Measurements from ENCODE around the gene FAM81B. TPM values are rescaled to one million over a fixed set of nuclear protein-coding genes. Genes with fewer than 3 reads are reported as not detected.

Gene FAM81B
- total RNA-seq, 4 donors from 2014 or later = not detected

DNA sequence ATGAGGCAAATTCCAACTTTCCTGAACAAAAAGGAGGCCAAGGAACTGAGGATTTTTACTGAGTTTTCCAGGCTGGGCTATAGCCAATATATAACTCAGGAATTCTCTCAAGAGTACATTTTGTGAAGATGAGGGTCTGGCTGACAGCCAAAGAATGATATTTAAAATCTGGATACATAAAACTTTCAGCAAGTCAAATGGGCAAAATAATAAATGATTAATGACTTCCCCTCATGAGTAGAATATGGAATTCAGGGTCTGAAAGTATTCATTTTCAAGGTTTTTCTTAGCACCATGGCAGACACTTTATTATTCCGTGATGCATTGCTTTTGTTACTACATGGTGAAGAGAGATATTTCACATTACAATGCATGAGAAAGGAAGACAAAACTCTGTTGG lies 7.8 kb downstream of the FAM81B start:
- H3K4me1 ChIP-seq = no peaks in the 10 kb centered on the region
- no peak overlapping the region for H3K27ac ChIP-seq
- no peaks in the 10 kb centered on the region for H3K36me3 ChIP-seq
- no peaks in the 10 kb centered on the region for H3K9me3 ChIP-seq
- TF ChIP-seq, protein P1, sequence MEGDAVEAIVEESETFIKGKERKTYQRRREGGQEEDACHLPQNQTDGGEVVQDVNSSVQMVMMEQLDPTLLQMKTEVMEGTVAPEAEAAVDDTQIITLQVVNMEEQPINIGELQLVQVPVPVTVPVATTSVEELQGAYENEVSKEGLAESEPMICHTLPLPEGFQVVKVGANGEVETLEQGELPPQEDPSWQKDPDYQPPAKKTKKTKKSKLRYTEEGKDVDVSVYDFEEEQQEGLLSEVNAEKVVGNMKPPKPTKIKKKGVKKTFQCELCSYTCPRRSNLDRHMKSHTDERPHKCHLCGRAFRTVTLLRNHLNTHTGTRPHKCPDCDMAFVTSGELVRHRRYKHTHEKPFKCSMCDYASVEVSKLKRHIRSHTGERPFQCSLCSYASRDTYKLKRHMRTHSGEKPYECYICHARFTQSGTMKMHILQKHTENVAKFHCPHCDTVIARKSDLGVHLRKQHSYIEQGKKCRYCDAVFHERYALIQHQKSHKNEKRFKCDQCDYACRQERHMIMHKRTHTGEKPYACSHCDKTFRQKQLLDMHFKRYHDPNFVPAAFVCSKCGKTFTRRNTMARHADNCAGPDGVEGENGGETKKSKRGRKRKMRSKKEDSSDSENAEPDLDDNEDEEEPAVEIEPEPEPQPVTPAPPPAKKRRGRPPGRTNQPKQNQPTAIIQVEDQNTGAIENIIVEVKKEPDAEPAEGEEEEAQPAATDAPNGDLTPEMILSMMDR (IDR thresholded peaks at IDR 0.05 in 4 of 5, conservative IDR thresholded peaks at IDR 0.05 in 1 of 5) = no peak
- no peak for TF ChIP-seq POLR2A (IDR thresholded peaks at IDR 0.05)
- DNase-seq (no peak), ATAC-seq (no peak)
- no peaks in the 10 kb centered on the region for H3K27me3 ChIP-seq
- no peak overlapping the region for H3K4me3 ChIP-seq
- in situ Hi-C loops (cut with MboI; ENCODE audit: low sequenced_read_pairs in 4 of 4) (no loop called here), intact Hi-C loops (cut with DNase I; ENCODE audit: low total_unique reads) (no loop called here)

DNA sequence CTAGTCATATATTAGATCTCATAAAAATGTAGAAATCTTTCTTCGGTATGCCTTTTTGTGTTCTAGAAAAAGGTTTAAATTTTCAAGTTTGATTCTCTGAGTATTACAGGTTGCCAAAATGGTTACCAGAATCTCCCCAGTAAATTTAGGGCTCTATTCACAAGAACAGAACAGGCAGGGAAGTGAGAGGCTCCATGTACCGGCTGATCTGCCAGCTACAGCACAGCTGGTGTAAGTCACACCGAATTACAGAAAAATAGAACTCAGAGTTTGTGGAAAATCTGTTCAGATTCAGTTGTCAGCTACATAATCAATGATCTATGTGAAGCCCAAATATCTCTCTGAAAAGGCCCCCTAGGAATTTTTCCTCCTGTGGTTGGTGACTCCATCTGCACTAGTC lies 10.5 kb downstream of the FAM81B start:
- no peak for ATAC-seq
- TF ChIP-seq, protein P1 (IDR thresholded peaks at IDR 0.05 in 4 of 5, conservative IDR thresholded peaks at IDR 0.05 in 1 of 5) = no peak
- TF ChIP-seq POLR2A (IDR thresholded peaks at IDR 0.05) = no peak
- Histone ChIP-seq H3K4me3 (no peak overlapping the region), H3K27ac (no peak overlapping the region), H3K36me3 (no peaks in the 10 kb centered on the region), H3K4me1 (no peaks in the 10 kb centered on the region), H3K9me3 (no peaks in the 10 kb centered on the region), H3K27me3 (no peaks in the 10 kb centered on the region)
- DNase-seq = no peak
- intact Hi-C loops (cut with DNase I; ENCODE audit: low total_unique reads) = no loop called here
- in situ Hi-C loops (cut with MboI; ENCODE audit: low sequenced_read_pairs in 4 of 4) = no loop called here

DNA sequence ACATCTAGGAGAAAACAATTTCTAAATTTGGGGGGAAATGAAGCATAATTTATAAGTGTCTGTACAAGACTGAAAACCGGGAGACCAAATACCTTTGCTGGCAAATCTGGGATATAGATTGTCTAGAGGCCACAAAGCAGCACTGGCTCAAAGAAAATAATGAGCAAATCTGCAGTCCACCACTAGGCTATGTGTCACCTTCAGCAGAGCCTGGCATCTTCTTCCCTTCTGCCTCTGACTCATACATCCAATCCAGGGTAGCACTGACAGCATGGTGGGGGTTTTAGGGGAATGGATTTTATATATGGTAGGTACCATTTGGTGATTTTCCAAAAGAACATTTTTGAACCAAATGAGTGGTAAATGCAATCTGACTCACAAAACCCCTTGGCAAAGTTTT lies 12.8 kb downstream of the FAM81B start:
- no peak for ATAC-seq
- H3K27me3 ChIP-seq = no peaks in the 10 kb centered on the region
- no peak overlapping the region for H3K4me3 ChIP-seq
- no peaks in the 10 kb centered on the region for H3K9me3 ChIP-seq
- in situ Hi-C loops (cut with MboI; ENCODE audit: low sequenced_read_pairs in 4 of 4) = no loop called here
- H3K36me3 ChIP-seq = no peaks in the 10 kb centered on the region
- intact Hi-C loops (cut with DNase I; ENCODE audit: low total_unique reads) = no loop called here
- TF ChIP-seq POLR2A (IDR thresholded peaks at IDR 0.05) = no peak
- TF ChIP-seq, protein P1 (IDR thresholded peaks at IDR 0.05 in 4 of 5, conservative IDR thresholded peaks at IDR 0.05 in 1 of 5) = no peak
- DNase-seq = no peak
- no peak overlapping the region for H3K27ac ChIP-seq
- no peaks in the 10 kb centered on the region for H3K4me1 ChIP-seq

DNA sequence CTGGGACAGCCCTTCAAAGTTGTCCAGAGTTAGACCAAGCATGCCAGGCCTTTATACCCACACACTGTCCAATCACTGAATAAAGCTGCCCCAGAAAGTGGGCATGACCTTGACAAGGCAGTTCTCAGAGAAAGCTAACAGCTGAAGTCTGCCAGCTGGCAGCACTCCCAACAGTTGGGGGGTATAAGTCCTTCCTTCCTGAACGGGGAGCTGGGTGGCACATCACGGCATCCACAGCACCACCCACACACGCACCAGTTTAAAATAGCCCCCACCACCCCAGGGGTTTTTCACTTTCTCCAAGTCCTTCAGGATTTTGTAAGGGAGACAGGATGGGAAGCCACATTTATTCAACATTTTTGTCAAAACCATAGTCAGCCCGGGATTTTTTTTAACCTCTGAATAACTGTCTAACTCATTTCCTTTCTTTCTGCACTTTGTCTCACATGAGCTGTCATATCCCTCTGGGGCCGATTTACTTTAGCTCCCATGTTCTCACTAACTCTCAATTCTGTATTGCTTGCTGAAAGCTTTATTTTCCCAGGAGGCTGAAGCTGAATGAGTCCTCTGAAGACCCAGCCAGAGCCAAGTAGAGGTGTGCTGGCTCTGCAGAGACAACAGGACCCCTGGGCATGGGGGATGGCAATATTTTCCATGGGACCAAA lies 15.4 kb downstream of the FAM81B start:
- in situ Hi-C loops (cut with MboI; ENCODE audit: low sequenced_read_pairs in 4 of 4) (no loop called here), intact Hi-C loops (cut with DNase I; ENCODE audit: low total_unique reads) (no loop called here)
- no peak for TF ChIP-seq POLR2A (IDR thresholded peaks at IDR 0.05)
- TF ChIP-seq, protein P1 (IDR thresholded peaks at IDR 0.05 in 4 of 5, conservative IDR thresholded peaks at IDR 0.05 in 1 of 5) = no peak
- H3K27me3 ChIP-seq = no peaks in the 10 kb centered on the region
- no peaks in the 10 kb centered on the region for H3K4me1 ChIP-seq
- H3K9me3 ChIP-seq = no peaks in the 10 kb centered on the region
- DNase-seq (no peak), ATAC-seq (no peak)
- no peak overlapping the region for H3K4me3 ChIP-seq
- H3K36me3 ChIP-seq = no peaks in the 10 kb centered on the region
- H3K27ac ChIP-seq = no peak overlapping the region

DNA sequence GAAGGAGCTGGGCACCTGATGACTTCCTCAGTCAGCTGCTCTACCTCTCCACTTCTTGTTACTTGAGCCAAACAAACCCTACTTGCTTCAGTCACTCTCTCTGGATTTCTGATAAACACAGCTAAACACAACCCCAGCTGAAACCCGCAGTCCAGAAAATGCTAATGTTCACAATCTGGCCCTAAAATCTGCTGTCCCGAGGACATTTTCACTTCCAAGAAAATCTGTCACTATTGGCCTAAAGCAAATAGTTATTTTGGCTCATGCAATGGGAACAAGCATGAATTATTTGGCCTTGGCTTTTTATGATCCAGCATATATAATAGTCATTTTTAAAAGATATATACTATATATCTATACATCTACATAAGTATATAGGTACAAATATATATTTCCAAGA lies 19.1 kb downstream of the FAM81B start:
- H3K36me3 ChIP-seq = no peaks in the 10 kb centered on the region
- intact Hi-C loops (cut with DNase I; ENCODE audit: low total_unique reads) (no loop called here), in situ Hi-C loops (cut with MboI; ENCODE audit: low sequenced_read_pairs in 4 of 4) (no loop called here)
- no peak overlapping the region for H3K4me3 ChIP-seq
- DNase-seq (no peak), ATAC-seq (no peak)
- H3K27me3 ChIP-seq = no peaks in the 10 kb centered on the region
- H3K9me3 ChIP-seq = no peaks in the 10 kb centered on the region
- TF ChIP-seq, protein P1 (IDR thresholded peaks at IDR 0.05 in 4 of 5, conservative IDR thresholded peaks at IDR 0.05 in 1 of 5) = no peak
- no peak for TF ChIP-seq POLR2A (IDR thresholded peaks at IDR 0.05)
- no peaks in the 10 kb centered on the region for H3K4me1 ChIP-seq
- no peak overlapping the region for H3K27ac ChIP-seq

Data from gastrocnemius medialis (tissue), 4 donors.